Measurements from ENCODE around the gene RPL13A. TPM values are rescaled to one million over a fixed set of nuclear protein-coding genes. Genes with fewer than 3 reads are reported as not detected.

RPL13A gene
- total RNA-seq, 1 donor from 2014 or later: 1,486 TPM

GRCh38 chr19:49524812-49525455 is 37.5 kb downstream of the RPL13A start:
- no peak for DNase-seq (ENCODE audit: missing footprints)
- intact Hi-C loops (cut with DNase I): no loop called here

GRCh38 chr19:49528211-49528771 is 40.9 kb downstream of the RPL13A start:
- no peak for DNase-seq (ENCODE audit: missing footprints)
- intact Hi-C loops (cut with DNase I): no loop called here
- peak; percentile 15 for ATAC-seq

More at GRCh38 chr19:49524812-49525455, 37.5 kb downstream of the RPL13A start:
- ATAC-seq: no peak

GRCh38 chr19:49530708-49531107 is 43.3 kb downstream of the RPL13A start:
- ATAC-seq (no peak), DNase-seq (ENCODE audit: missing footprints) (no peak)
- intact Hi-C loops (cut with DNase I): no loop called here

GRCh38 chr19:49533551-49534488 is 46.4 kb downstream of the RPL13A start:
- peak; percentile 91 for DNase-seq (ENCODE audit: missing footprints)
- intact Hi-C loops (cut with DNase I): no loop called here

GRCh38 chr19:49534632-49535385 is 47.4 kb downstream of the RPL13A start:
- no peak for DNase-seq (ENCODE audit: missing footprints)
- intact Hi-C loops (cut with DNase I): no loop called here
- ATAC-seq: no peak

More at GRCh38 chr19:49533551-49534488, 46.4 kb downstream of the RPL13A start:
- ATAC-seq: peak; percentile 92

GRCh38 chr19:49536921-49537462 is 49.6 kb downstream of the RPL13A start:
- intact Hi-C loops (cut with DNase I): no loop called here
- no peak for ATAC-seq
- DNase-seq (ENCODE audit: missing footprints): no peak

- DNase-seq (ENCODE audit: missing footprints): no peak
- ATAC-seq: no peak
- intact Hi-C loops (cut with DNase I): no loop called here
Measured at GRCh38 chr19:49538643-49539042, 51.2 kb downstream of the RPL13A start.

- DNase-seq (ENCODE audit: missing footprints): no peak
- ATAC-seq: no peak
- intact Hi-C loops (cut with DNase I): no loop called here
Measured at GRCh38 chr19:49539192-49539952, 52.0 kb downstream of the RPL13A start.

Small RNAs within 50 kb of the gene (microRNA-seq; reads per million reads assigned to microRNA genes)
- 552 reads per million, percentile 74 among the genes with 10 or more reads in this experiment for gene MIR150

Other genes with a start within 250 kb of the RPL13A start
- gene SLC6A16, start 162.4 kb upstream of the RPL13A start, total RNA-seq: 0.92 TPM
- gene CD37, start 152.2 kb upstream of the RPL13A start, total RNA-seq: 9.1 TPM
- gene TEAD2, start 125.2 kb upstream of the RPL13A start, total RNA-seq: 63.6 TPM
- gene DKKL1, start 123.7 kb upstream of the RPL13A start, total RNA-seq: not detected
- not detected for gene KASH5, start 99.4 kb upstream of the RPL13A start, total RNA-seq
- not detected for gene PTH2, start 64.2 kb upstream of the RPL13A start, total RNA-seq
- gene GFY, start 62.2 kb upstream of the RPL13A start, total RNA-seq: not detected
- gene SLC17A7, start 46.1 kb upstream of the RPL13A start, total RNA-seq: 1.8 TPM
- gene PIH1D1, start 35.8 kb upstream of the RPL13A start, total RNA-seq: 32.4 TPM
- gene ALDH16A1, start 34.4 kb upstream of the RPL13A start, total RNA-seq: 12.7 TPM
- 4.7 TPM for gene FLT3LG, start 13.4 kb upstream of the RPL13A start, total RNA-seq
- 1,100 TPM for gene RPS11, start 8.8 kb downstream of the RPL13A start, total RNA-seq
- 105 TPM for gene FCGRT, start 25.1 kb downstream of the RPL13A start, total RNA-seq
- 7.4 TPM for gene RCN3, start 40.4 kb downstream of the RPL13A start, total RNA-seq
- gene NOSIP, start 92.9 kb downstream of the RPL13A start, total RNA-seq: 49.6 TPM
- 0.76 TPM for gene PRRG2, start 93.7 kb downstream of the RPL13A start, total RNA-seq
- gene PRR12, start 103.6 kb downstream of the RPL13A start, total RNA-seq: 14.5 TPM
- 120 TPM for gene RRAS, start 152.5 kb downstream of the RPL13A start, total RNA-seq
- 42.5 TPM for gene SCAF1, start 154.6 kb downstream of the RPL13A start, total RNA-seq
- gene IRF3, start 178.2 kb downstream of the RPL13A start, total RNA-seq: 36.4 TPM
- gene BCL2L12, start 178.3 kb downstream of the RPL13A start, total RNA-seq: 10.6 TPM
- gene PRMT1, start 189.7 kb downstream of the RPL13A start, total RNA-seq: 122 TPM
- gene ADM5, start 202.0 kb downstream of the RPL13A start, total RNA-seq: 0.84 TPM
- gene CPT1C, start 203.5 kb downstream of the RPL13A start, total RNA-seq: 2.9 TPM